HEK293 (cell line): Measurements from ENCODE around the gene SUGP2.

Experiments used
- CTCF ChIA-PET: fragments of 350-600 bp; formaldehyde crosslinking; extraction: SDS; loops from one replicate; lab custom pipeline; 2021; ENCODE audit warnings: antibody characterized with exemption; lab: Yijun Ruan, JAX
- POLR2A ChIA-PET: fragments of 300-600 bp; formaldehyde crosslinking; extraction: SDS; loops from one replicate; lab custom pipeline; 2020; ENCODE audit warnings: antibody characterized with exemption, inconsistent platforms; lab: Yijun Ruan, JAX
- H3K27ac ChIP-seq: fragments of 200-500 bp; sonication (Bioruptor generic); 2 replicates; pipeline ENCODE4 v1.5.1; 2014; ENCODE audit warnings: low read depth, low read length, control low read depth, inconsistent platforms; ENCODE audit errors: extremely low read depth
- H3K36me3 ChIP-seq, 2 experiments: fragments of 200-500 bp in 1 of 2; sonication (Bioruptor generic) in 1 of 2; 1 replicate in 1 of 2; 2 replicates in 1 of 2; pipeline ENCODE4 v1.5.1; 2014 to 2017; ENCODE audit warnings: inconsistent platforms in 2 of 2, low read length in 2 of 2; ENCODE audit not compliant: control insufficient read depth in 2 of 2, insufficient read depth in 1 of 2
- H3K4me1 ChIP-seq: fragments of 200-500 bp; sonication (Bioruptor generic); 2 replicates; pipeline ENCODE4 v1.5.1; 2014; ENCODE audit warnings: mild to moderate bottlenecking, low read length, inconsistent platforms; ENCODE audit not compliant: control insufficient read depth, insufficient read depth
- H3K4me3 ChIP-seq: 2 replicates; pipeline ENCODE4 v1.5.1; 2011; ENCODE audit warnings: low read depth, mild to moderate bottlenecking, control low read depth, low read length, moderate library complexity
- H3K9me3 ChIP-seq: fragments of 200-500 bp; sonication (Bioruptor generic); 2 replicates; pipeline ENCODE4 v1.5.1; 2014; ENCODE audit warnings: low read depth, low read length, inconsistent platforms; ENCODE audit not compliant: control insufficient read depth, insufficient read depth
- KLF1 ChIP-seq: fragments of 450-650 bp; formaldehyde crosslinking; IDR thresholded peaks from 2 replicates; pipeline ENCODE4 v1.5.1; 2016; ENCODE audit warnings: missing biosample characterization, missing genetic modification characterization
- ZNF169 ChIP-seq: fragments of 450-650 bp; formaldehyde crosslinking; IDR thresholded peaks from 2 replicates; pipeline ENCODE4 v1.5.1; 2016; ENCODE audit warnings: missing biosample characterization, missing genetic modification characterization
- ZNF175 ChIP-seq: fragments of 450-650 bp; formaldehyde crosslinking; IDR thresholded peaks from 2 replicates; pipeline ENCODE4 v1.5.1; 2016; ENCODE audit warnings: missing biosample characterization, missing genetic modification characterization
- ZNF202 ChIP-seq: fragments of 450-650 bp; formaldehyde crosslinking; IDR thresholded peaks from 2 replicates; pipeline ENCODE4 v1.5.1; 2016; ENCODE audit warnings: missing biosample characterization, missing genetic modification characterization, borderline replicate concordance
- ZNF280C ChIP-seq: fragments of 450-650 bp; formaldehyde crosslinking; IDR thresholded peaks from 2 replicates; pipeline ENCODE4 v1.5.1; 2016; ENCODE audit warnings: missing biosample characterization, missing genetic modification characterization
- ZNF341 ChIP-seq: fragments of 450-650 bp; formaldehyde crosslinking; IDR thresholded peaks from 2 replicates; pipeline ENCODE4; 2016; ENCODE audit warnings: low read depth, missing biosample characterization, missing genetic modification characterization
- ZNF416 ChIP-seq: fragments of 450-650 bp; formaldehyde crosslinking; IDR thresholded peaks from 2 replicates; pipeline ENCODE4 v1.5.1; 2016; ENCODE audit warnings: missing biosample characterization, missing genetic modification characterization
- ZNF423 ChIP-seq: fragments of 450-650 bp; formaldehyde crosslinking; IDR thresholded peaks from 2 replicates; pipeline ENCODE4 v1.5.1; 2016; ENCODE audit warnings: missing biosample characterization, missing genetic modification characterization
- ZNF521 ChIP-seq: fragments of 450-650 bp; formaldehyde crosslinking; IDR thresholded peaks from 2 replicates; pipeline ENCODE4 v1.5.1; 2017; ENCODE audit warnings: missing biosample characterization, mild to moderate bottlenecking, missing genetic modification characterization
- ZNF558 ChIP-seq: fragments of 450-650 bp; formaldehyde crosslinking; IDR thresholded peaks from 2 replicates; pipeline ENCODE4 v1.5.1; 2016; ENCODE audit warnings: missing biosample characterization, missing genetic modification characterization
- ZNF777 ChIP-seq: fragments of 450-650 bp; formaldehyde crosslinking; IDR thresholded peaks from 2 replicates; pipeline ENCODE4 v1.5.1; 2017; ENCODE audit warnings: missing biosample characterization, missing genetic modification characterization, borderline replicate concordance
- ZSCAN23 ChIP-seq: fragments of 450-650 bp; formaldehyde crosslinking; IDR thresholded peaks from 2 replicates; pipeline ENCODE4 v1.5.1; 2016; ENCODE audit warnings: missing biosample characterization, missing genetic modification characterization
- TF ChIP-seq, protein P1 (sequence below): fragments of 450-650 bp; formaldehyde crosslinking; IDR thresholded peaks from 2 replicates; pipeline ENCODE4 v1.5.1; 2016; ENCODE audit warnings: missing biosample characterization, missing genetic modification characterization

Gene SUGP2

DNA sequence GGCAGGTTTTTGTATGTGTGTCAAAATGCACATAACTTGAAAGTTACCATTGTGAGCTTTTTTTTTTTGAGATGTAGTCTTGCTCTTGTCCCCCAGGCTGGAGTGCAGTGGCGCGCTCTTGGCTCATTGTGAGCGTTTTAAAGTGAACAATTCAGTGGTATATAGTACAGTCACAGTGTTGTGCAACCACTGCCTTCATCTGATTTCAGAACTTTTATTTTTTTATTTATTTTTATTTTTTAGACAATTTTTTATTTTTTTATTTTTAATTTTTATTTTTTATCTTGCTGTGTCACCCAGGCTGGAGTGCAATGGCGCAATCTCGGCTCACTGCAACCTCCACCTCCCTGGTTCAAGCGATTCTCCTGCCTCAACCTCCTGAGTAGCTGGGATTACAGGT is 45.5 kb upstream of the SUGP2 start (continued):
- TF ChIP-seq, protein P1, sequence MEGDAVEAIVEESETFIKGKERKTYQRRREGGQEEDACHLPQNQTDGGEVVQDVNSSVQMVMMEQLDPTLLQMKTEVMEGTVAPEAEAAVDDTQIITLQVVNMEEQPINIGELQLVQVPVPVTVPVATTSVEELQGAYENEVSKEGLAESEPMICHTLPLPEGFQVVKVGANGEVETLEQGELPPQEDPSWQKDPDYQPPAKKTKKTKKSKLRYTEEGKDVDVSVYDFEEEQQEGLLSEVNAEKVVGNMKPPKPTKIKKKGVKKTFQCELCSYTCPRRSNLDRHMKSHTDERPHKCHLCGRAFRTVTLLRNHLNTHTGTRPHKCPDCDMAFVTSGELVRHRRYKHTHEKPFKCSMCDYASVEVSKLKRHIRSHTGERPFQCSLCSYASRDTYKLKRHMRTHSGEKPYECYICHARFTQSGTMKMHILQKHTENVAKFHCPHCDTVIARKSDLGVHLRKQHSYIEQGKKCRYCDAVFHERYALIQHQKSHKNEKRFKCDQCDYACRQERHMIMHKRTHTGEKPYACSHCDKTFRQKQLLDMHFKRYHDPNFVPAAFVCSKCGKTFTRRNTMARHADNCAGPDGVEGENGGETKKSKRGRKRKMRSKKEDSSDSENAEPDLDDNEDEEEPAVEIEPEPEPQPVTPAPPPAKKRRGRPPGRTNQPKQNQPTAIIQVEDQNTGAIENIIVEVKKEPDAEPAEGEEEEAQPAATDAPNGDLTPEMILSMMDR (tag by site-specific recombination) = no peak
- no peak for TF ChIP-seq ZNF169 (tag by site-specific recombination)
- TF ChIP-seq ZNF280C (tag by site-specific recombination) = no peak
- no peak for TF ChIP-seq ZSCAN23 (tag by site-specific recombination)
- no peak for TF ChIP-seq ZNF175
- TF ChIP-seq ZNF558 = no peak
- TF ChIP-seq ZNF423 = no peak

GRCh38 chr19:19077103-19077502 is 43.8 kb upstream of the SUGP2 start:
- H3K9me3 ChIP-seq = no peaks in the 10 kb centered on the region
- no peak overlapping the region for H3K4me3 ChIP-seq
- peaks cover 5% of the 10 kb centered on the region; the same call in 1 of the 2 replicates for H3K4me1 ChIP-seq
- TF ChIP-seq ZNF341 (tag by site-specific recombination) (no peak), ZNF777 (tag by site-specific recombination) (no peak), ZNF416 (no peak)
- H3K27ac ChIP-seq = no peak overlapping the region
- no peaks in the 10 kb centered on the region for H3K36me3 ChIP-seq
- CTCF ChIA-PET = interaction anchor here (0.7 kb wide), 1 partner anchor 12 kb away, joined by 3 read pairs; no protein-coding TSS in a partner anchor
- POLR2A ChIA-PET = no interaction called here

GRCh38 chr19:19076476-19076875 is 43.2 kb upstream of the SUGP2 start:
- ChIA-PET POLR2A (interaction anchor here (0.5 to 1.0 kb wide), 2 partner anchors 13 to 464 kb away, joined by 3 read pairs; partner anchors contain the start of gene TMEM59L), CTCF (interaction anchor here (0.7 kb wide), 1 partner anchor 13 kb away, joined by 3 read pairs; no protein-coding TSS in a partner anchor)
- Histone ChIP-seq H3K27ac (no peak overlapping the region), H3K4me3 (no peak overlapping the region), H3K4me1 (peaks cover 5% of the 10 kb centered on the region; the same call in 1 of the 2 replicates), H3K36me3 (no peaks in the 10 kb centered on the region), H3K9me3 (no peaks in the 10 kb centered on the region)
- TF ChIP-seq ZNF521 (tag by site-specific recombination) = no peak
- peak; percentile 47 for TF ChIP-seq KLF1 (tag by site-specific recombination)

- H3K27ac ChIP-seq = no peak overlapping the region
- H3K4me1 ChIP-seq = peaks cover 5% of the 10 kb centered on the region; the same call in 1 of the 2 replicates
- ChIA-PET CTCF (interaction anchor here (0.7 to 1.0 kb wide), 2 partner anchors 14 to 15 kb away, joined by 3 to 5 read pairs; no protein-coding TSS in a partner anchor), POLR2A (interaction anchor here (1.6 kb wide), 1 partner anchor 13 kb away, joined by 3 read pairs; no protein-coding TSS in a partner anchor)
- no peaks in the 10 kb centered on the region for H3K36me3 ChIP-seq
- TF ChIP-seq ZNF202 (tag by site-specific recombination) = no peak
- no peaks in the 10 kb centered on the region for H3K9me3 ChIP-seq
- no peak overlapping the region for H3K4me3 ChIP-seq
These were observed 41.8 kb upstream of the SUGP2 start for GRCh38 chr19:19075126-19075525.
